GM19240 (cell line): Measurements from ENCODE around the gene PLSCR2.
"Not testable (repeated sequence)": the region's sequence is repeated elsewhere in the genome, so short reads cannot be mapped to it uniquely, and the experiment has no call there.

ENCODE experiments used
- DNase-seq: peaks from one replicate; pipeline ENCODE4 v3.0.0; 2011; ENCODE audit warnings: low spot score; ENCODE audit not compliant: insufficient read length

Gene PLSCR2

GRCh38 chr3:146491303-146491702 is 21.9 kb upstream of the PLSCR2 start:
- no peak for DNase-seq

- no peak for DNase-seq
Measured at GRCh38 chr3:146485297-146485696, 15.9 kb upstream of the PLSCR2 start.

- DNase-seq = no peak
Measured at GRCh38 chr3:146476094-146476740, 6.9 kb upstream of the PLSCR2 start.

- DNase-seq = not testable (repeated sequence)
Measured at GRCh38 chr3:146474976-146475375, 5.6 kb upstream of the PLSCR2 start.

GRCh38 chr3:146473726-146474125 is 4.4 kb upstream of the PLSCR2 start:
- no peak for DNase-seq

GRCh38 chr3:146472611-146473010 is 3.2 kb upstream of the PLSCR2 start:
- no peak for DNase-seq

- DNase-seq = no peak
Measured at GRCh38 chr3:146471012-146471411, 1.7 kb upstream of the PLSCR2 start.

- no peak for DNase-seq
Measured at GRCh38 chr3:146470425-146470990, 1.1 kb upstream of the PLSCR2 start.

- DNase-seq = no peak
Measured at GRCh38 chr3:146468671-146469149, 651 bp downstream of the PLSCR2 start.

- no peak for DNase-seq
Measured at GRCh38 chr3:146468234-146468633, 1.1 kb downstream of the PLSCR2 start.

- DNase-seq = no peak
Measured at GRCh38 chr3:146466604-146467003, 2.8 kb downstream of the PLSCR2 start.

- DNase-seq = no peak
Measured at GRCh38 chr3:146465693-146466465, 3.5 kb downstream of the PLSCR2 start.

- no peak for DNase-seq
Measured at GRCh38 chr3:146464783-146465182, 4.6 kb downstream of the PLSCR2 start.

GRCh38 chr3:146464005-146464595 is 5.3 kb downstream of the PLSCR2 start:
- DNase-seq = no peak

- no peak for DNase-seq
Measured at GRCh38 chr3:146454796-146455195, 14.6 kb downstream of the PLSCR2 start.

- no peak for DNase-seq
Measured at GRCh38 chr3:146449613-146450012, 19.7 kb downstream of the PLSCR2 start.

GRCh38 chr3:146449076-146449475 is 20.3 kb downstream of the PLSCR2 start:
- no peak for DNase-seq

GRCh38 chr3:146446026-146446425 is 23.3 kb downstream of the PLSCR2 start:
- DNase-seq = no peak

GRCh38 chr3:146440310-146440709 is 29.1 kb downstream of the PLSCR2 start:
- DNase-seq = not testable (repeated sequence)

GRCh38 chr3:146432066-146432465 is 37.3 kb downstream of the PLSCR2 start:
- no peak for DNase-seq

GRCh38 chr3:146431240-146431639 is 38.1 kb downstream of the PLSCR2 start:
- no peak for DNase-seq

GRCh38 chr3:146425341-146425740 is 44.0 kb downstream of the PLSCR2 start:
- no peak for DNase-seq
